Measurements from ENCODE around the gene TOMM22. TPM values are rescaled to one million over a fixed set of nuclear protein-coding genes. Genes with fewer than 3 reads are reported as not detected.

The TOMM22 gene
- polyA plus RNA-seq, 1 donor from 2014 or later = 67.0 TPM

DNA sequence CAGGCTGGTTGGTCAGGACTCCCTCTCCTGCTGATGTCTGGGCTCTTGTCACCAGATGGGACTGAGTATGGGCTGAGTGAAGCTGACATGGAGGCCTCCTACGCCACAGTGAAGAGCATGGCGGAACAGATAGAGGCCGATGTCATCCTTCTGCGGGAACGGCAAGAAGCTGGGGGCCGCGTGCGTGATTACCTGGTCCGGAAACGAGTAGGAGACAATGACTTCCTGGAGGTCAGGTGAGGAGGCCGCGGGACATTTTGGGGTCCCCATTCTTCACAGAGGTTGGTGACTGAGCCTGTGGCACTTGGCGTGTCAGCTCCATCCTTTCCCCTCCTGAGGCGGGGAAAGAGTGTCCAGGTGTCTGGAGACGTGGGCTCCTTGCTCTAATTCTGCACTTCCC lies 34.1 kb downstream of the TOMM22 start:
- Mint-ChIP-seq H3K27me3 (no peaks in the 10 kb centered on the region), H3K27ac (no peak overlapping the region), H3K9me3 (no peaks in the 10 kb centered on the region), H3K4me3 (no peak overlapping the region), H3K4me1 (peaks cover 23 to 33% (median 24%) of the 10 kb centered on the region in 3 donors), H3K36me3 (peaks cover 4% of the 10 kb centered on the region)

DNA sequence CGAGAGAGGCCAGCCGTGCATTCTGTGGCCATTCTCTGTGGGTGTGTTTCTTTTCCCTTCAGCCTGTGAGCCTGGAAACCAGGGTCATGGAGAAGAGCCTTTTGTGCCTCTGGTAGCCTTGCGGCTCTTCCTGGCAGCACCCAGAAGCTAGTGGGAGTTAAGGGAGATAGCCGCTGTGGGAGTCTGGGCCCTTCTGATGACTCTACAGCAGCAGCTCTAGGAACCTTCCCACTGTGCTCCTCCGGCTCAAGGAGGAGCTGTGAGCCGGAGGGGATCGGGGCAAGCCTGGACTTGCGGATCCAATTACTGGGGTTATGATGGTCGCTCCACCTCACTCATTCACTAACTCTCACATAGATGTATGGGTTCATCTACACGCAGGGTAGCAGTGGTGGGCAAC lies 34.5 kb downstream of the TOMM22 start:
- Mint-ChIP-seq H3K36me3 (peaks cover 4% of the 10 kb centered on the region), H3K27ac (no peak overlapping the region), H3K4me1 (peaks cover 20 to 29% (median 23%) of the 10 kb centered on the region in 3 donors), H3K9me3 (no peaks in the 10 kb centered on the region), H3K4me3 (peak overlapping the region in 1 of 4 donors; percentile 38), H3K27me3 (no peaks in the 10 kb centered on the region)

DNA sequence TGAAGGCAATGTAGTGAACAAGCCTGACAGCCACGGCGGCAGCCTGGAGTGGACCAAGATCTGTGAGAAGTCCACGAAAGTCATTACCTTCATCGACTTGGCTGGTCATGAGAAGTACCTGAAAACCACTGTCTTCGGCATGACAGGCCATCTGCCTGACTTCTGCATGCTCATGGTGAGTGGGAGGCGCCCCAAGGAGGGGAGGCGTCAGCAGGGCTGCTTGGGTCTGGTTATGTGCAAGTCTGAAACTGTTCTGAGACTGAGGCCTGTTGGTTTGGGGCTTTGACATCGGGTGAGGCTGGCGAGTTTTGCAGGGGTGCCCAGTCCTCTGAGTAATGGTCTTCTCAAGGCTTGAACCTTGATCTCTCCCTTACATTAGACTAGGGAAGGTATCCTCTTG lies 35.1 kb downstream of the TOMM22 start:
- Mint-ChIP-seq H3K4me1 (peaks cover 21 to 28% (median 23%) of the 10 kb centered on the region in 3 donors), H3K4me3 (peak overlapping the region in 1 of 4 donors; percentile 38), H3K27ac (peak overlapping the region in 1 of 3 donors; percentile 75), H3K9me3 (no peaks in the 10 kb centered on the region), H3K27me3 (no peaks in the 10 kb centered on the region), H3K36me3 (peaks cover 4% of the 10 kb centered on the region)

DNA sequence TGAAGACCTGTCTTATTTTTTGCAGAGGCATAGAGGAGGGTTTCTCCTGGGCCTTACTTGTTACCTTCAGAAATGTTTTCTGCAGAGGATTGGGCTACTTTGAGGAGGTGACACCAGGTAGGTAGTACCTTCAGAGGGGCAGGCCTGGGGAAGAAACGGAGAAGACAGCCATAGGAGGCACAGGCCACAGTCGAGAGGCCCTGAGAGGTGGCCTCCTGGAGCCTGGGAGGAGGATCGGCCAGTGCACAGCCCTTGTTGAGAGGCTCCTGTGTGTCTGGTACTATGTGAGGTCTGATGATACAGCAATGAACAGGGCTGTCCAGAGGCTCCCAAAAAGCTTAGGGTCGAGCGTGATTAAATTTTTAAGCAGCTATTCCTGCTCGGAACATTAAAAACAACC lies 35.5 kb downstream of the TOMM22 start:
- H3K27me3 Mint-ChIP-seq = no peaks in the 10 kb centered on the region
- no peak overlapping the region for H3K4me3 Mint-ChIP-seq
- peak overlapping the region in 1 of 3 donors; percentile 75 for H3K27ac Mint-ChIP-seq
- H3K9me3 Mint-ChIP-seq = no peaks in the 10 kb centered on the region
- H3K36me3 Mint-ChIP-seq = peaks cover under 1% of the 10 kb centered on the region
- H3K4me1 Mint-ChIP-seq = peaks cover 18 to 24% (median 20%) of the 10 kb centered on the region in 3 donors

DNA sequence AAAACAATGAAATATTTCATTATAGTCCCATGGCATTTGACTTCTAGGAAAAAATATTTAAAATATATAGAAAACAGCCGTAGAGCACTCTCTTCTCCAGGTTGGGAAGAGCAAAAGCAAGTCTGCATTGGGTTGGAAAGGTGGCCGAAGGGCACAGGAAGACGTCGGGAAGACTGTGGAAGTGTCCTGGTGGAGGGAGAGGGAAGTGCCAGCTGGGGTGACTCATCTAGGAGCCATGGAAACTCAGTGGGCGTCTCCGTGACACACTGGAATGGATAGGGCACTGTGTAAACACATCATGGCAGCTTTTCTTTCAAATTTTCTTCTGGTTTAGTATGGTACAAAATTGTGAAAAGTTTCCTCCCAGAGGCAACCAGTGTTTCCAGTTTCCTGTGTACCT lies 36.7 kb downstream of the TOMM22 start:
- Mint-ChIP-seq H3K36me3 (no peaks in the 10 kb centered on the region), H3K27me3 (no peaks in the 10 kb centered on the region), H3K9me3 (no peaks in the 10 kb centered on the region), H3K4me1 (peaks cover 10 to 13% (median 12%) of the 10 kb centered on the region in 3 donors), H3K27ac (peak overlapping the region in 2 of 3 donors; percentile 40 to 69), H3K4me3 (no peak overlapping the region)

DNA sequence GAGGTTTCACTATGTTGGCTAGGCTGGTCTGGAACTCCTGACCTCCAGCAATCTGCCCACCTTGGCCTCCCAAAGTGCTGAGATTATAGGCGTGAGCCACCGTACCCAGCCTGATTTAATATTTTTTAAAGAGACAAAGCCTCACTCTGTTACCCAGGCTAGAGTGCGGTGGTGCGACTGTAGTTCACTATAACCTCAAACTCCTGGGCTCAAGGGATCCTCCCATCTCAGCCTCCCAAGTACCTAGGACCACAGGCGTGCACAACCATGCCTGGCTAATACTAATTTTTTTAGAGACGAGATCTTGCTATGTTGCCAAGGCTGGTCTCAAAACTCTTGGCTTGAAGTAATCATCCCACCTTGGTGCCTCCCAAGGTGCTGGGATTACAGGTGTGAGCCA lies 37.4 kb downstream of the TOMM22 start:
- Mint-ChIP-seq H3K4me1 (peaks cover 4 to 8% (median 8%) of the 10 kb centered on the region in 3 donors), H3K27me3 (no peaks in the 10 kb centered on the region), H3K36me3 (no peaks in the 10 kb centered on the region), H3K9me3 (no peaks in the 10 kb centered on the region), H3K4me3 (no peak overlapping the region), H3K27ac (peak overlapping the region in 1 of 3 donors; percentile 76)

DNA sequence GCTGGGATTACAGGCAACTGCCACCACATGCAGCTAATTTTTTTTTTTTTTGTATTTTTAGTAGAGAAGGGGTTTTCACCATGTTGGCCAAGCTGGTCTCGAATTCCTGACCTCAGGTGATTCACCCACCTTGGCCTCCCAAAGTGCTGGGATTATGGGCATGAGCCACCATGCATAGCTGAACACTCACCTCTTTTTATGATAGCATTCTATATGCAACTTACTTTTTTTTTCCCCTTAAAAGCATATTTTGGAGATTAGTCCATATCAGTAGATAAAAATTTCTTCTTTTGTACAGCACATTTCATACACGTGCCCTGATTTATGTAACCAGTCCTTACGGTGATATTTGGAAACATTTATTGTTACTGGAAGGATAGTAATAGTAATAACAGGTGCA lies 38.6 kb downstream of the TOMM22 start:
- Mint-ChIP-seq H3K9me3 (no peaks in the 10 kb centered on the region), H3K27me3 (no peaks in the 10 kb centered on the region), H3K27ac (no peak overlapping the region), H3K4me1 (peaks cover 0 to 11% (median 4%) of the 10 kb centered on the region in 3 donors), H3K4me3 (no peak overlapping the region), H3K36me3 (no peaks in the 10 kb centered on the region)

DNA sequence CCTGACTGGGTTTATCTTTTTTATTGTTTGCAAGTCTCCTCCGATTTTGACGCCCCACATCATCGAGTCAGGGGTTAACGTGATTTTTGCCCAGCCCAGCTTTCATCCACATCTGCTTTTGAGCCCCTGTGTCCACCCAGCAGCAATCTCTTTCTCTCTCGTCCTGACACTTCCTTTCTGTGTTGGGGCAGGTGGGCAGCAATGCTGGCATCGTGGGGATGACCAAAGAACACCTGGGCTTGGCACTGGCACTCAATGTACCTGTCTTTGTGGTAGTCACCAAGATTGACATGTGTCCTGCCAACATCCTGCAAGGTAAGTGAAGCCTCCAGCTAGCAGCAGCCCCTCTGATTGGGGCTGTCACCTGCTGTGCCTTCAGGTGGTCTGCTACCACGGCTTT lies 39.8 kb downstream of the TOMM22 start:
- Mint-ChIP-seq H3K27me3 (no peaks in the 10 kb centered on the region), H3K4me1 (peaks cover 0 to 9% (median 2%) of the 10 kb centered on the region in 3 donors), H3K9me3 (no peaks in the 10 kb centered on the region), H3K36me3 (peaks cover 3% of the 10 kb centered on the region), H3K27ac (peak overlapping the region in 1 of 3 donors; percentile 1), H3K4me3 (no peak overlapping the region)

DNA sequence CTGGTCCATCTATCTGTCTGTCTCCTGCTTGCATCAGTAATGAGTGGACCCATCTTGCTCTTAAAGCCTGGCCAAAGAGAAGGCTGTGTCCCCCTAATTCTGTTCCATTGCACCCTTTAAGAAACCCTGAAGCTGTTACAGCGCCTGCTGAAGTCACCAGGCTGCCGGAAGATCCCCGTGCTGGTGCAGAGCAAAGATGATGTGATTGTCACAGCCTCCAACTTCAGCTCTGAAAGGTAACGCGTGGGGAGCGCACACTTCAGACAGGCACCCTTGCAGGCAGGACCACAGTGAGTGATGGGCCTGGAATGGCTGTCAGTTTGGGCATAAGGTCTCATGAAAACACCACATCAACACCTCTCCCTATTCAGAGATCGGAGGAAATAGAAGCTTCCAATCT lies 42.4 kb downstream of the TOMM22 start:
- Mint-ChIP-seq H3K27me3 (no peaks in the 10 kb centered on the region), H3K4me3 (no peak overlapping the region), H3K9me3 (no peaks in the 10 kb centered on the region), H3K27ac (peak overlapping the region in 2 of 3 donors; percentile 19 to 80), H3K36me3 (peaks cover 3% of the 10 kb centered on the region), H3K4me1 (peaks cover 0 to 6% (median 2%) of the 10 kb centered on the region in 3 donors)

DNA sequence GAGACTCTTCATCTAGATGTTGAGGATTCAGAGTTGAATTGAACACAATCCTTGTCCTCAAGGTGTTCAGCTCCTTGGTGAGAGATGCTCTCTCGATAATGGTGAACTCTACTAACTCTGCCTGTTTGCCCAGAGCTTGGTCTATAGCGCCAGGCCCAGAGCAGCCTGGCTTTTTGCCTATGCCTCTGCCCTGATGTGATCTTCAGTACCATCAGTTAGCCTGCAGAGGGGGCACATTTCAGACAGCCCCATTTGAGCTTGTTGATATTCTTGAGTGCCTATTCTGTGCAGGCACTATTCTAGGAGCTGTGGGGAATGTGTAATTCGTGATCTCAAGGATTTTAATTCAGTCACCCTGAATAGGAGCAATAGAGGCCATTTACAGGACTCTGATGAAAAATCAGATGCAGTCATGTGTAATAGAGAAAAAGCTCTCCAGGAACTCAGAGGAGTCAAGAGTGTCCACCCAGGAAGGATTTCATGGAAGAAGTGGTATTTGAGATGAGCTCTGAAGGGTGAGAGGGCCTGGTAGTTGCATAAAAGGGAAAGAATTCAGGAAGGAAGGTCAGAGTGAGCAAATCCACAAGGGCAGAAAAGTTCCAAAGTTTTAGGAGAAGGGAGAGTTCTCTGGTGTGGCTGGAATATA lies 43.3 kb downstream of the TOMM22 start:
- Mint-ChIP-seq H3K36me3 (peaks cover 3% of the 10 kb centered on the region), H3K4me1 (peaks cover 0 to 6% (median 2%) of the 10 kb centered on the region in 3 donors), H3K27me3 (no peaks in the 10 kb centered on the region), H3K27ac (peak overlapping the region in 1 of 3 donors; percentile 80), H3K9me3 (no peaks in the 10 kb centered on the region), H3K4me3 (peak overlapping the region in 1 of 4 donors; percentile 15)

DNA sequence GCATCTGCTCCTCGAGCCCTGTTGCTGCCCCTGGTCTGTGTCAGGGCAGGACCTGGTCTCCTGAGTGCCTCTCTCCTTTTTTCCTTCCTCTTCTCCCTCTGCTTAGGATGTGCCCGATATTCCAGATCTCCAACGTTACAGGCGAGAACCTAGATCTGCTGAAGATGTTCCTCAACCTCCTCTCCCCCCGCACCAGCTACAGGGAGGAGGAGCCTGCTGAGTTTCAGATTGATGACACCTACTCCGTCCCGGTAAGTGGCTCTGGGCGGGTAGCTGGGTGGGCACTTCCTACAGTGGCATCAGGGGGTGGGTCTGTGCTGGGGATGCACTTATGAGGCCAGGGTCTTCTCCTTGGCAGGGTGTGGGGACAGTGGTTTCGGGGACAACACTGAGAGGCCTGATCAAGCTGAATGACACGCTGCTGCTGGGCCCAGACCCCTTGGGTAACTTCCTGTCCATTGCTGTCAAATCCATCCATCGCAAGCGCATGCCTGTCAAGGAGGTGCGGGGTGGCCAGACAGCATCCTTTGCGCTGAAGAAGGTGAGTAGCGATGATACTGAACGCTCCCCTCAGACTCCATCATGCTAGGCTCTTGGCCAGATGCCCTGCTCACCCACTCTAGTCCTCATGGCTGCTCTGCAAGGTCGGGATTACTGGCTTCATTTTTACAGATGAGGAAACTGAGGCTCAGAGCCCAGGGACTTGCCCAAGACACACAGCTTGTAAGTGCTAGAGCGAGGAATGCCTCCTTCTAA lies 44.3 kb downstream of the TOMM22 start:
- Mint-ChIP-seq H3K36me3 (peaks cover 4% of the 10 kb centered on the region), H3K27ac (peak overlapping the region in 2 of 3 donors; percentile 41 to 80), H3K4me1 (peaks cover 0 to 6% (median 2%) of the 10 kb centered on the region in 3 donors), H3K27me3 (no peaks in the 10 kb centered on the region), H3K4me3 (peak overlapping the region in 1 of 4 donors; percentile 76), H3K9me3 (no peaks in the 10 kb centered on the region)

DNA sequence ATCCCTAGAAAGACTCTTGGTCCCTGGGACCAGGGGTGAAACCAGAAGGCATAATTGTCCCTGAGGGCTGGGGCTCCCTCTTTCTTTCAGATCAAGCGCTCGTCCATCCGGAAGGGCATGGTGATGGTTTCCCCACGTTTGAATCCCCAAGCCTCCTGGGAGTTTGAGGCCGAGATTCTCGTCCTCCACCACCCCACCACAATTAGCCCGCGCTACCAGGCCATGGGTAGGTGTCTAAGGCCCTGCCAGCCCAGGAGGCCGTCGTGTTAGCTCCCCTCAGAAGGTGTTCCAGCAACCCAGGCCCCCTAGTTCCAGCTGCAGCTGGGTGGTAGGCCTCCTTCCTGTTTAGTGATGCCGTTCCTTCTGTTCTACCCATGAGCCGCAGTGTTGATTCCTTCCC lies 45.4 kb downstream of the TOMM22 start:
- no peak overlapping the region for H3K4me3 Mint-ChIP-seq
- H3K27ac Mint-ChIP-seq = peak overlapping the region in 2 of 3 donors; percentile 72 to 81

DNA sequence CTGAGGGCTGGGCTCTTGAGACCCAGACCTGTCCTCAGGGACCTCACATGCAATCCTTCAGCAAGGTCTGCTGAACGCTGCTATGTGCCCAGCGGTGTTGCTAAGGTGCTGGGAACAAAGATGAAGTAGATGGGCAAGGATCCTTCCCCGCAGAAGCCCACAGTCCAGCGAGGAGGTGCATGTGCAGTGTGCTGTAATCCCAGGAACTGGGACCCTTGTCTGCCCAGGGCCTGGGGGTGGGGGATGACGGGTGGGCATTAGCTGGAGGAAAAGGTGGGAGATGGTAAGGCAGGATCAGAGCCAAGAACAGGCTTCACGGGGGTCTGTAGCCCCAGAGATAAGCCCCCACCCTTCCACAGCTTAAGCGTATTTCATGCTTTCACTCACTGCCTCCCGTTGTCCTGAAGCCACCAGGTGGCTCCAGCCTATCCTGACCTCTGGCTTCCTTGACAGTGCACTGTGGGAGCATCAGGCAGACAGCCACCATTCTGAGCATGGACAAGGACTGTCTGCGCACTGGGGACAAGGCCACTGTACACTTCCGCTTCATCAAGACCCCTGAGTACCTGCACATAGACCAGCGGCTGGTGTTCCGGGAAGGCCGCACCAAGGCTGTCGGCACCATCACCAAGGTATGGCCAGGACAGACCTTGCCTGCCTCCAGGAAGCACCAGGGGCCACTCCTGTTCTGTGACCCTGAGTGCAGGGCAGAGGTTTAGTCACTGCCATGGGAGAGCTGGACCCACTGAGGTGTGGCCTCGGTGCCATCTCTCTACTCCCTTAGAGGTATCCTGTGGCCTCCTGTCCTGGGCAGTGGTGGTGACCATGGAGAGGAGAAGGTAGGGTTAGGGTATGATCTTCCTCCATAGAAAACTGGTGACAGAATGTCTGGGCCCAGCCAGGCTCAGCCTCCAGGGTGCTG lies 46.0 kb downstream of the TOMM22 start:
- peaks cover 4% of the 10 kb centered on the region for H3K36me3 Mint-ChIP-seq
- peaks cover 0 to 6% (median 0%) of the 10 kb centered on the region in 3 donors for H3K4me1 Mint-ChIP-seq
- peak overlapping the region in 1 of 4 donors; percentile 65 for H3K4me3 Mint-ChIP-seq
- no peaks in the 10 kb centered on the region for H3K27me3 Mint-ChIP-seq
- no peaks in the 10 kb centered on the region for H3K9me3 Mint-ChIP-seq
- H3K27ac Mint-ChIP-seq = peak overlapping the region; percentile 31 to 87 (median 74)

More for the DNA sequence above, 45.4 kb downstream of the TOMM22 start:
- Mint-ChIP-seq H3K9me3 (no peaks in the 10 kb centered on the region), H3K27me3 (no peaks in the 10 kb centered on the region), H3K4me1 (peaks cover 0 to 6% (median 0%) of the 10 kb centered on the region in 3 donors), H3K36me3 (peaks cover 4% of the 10 kb centered on the region)

DNA sequence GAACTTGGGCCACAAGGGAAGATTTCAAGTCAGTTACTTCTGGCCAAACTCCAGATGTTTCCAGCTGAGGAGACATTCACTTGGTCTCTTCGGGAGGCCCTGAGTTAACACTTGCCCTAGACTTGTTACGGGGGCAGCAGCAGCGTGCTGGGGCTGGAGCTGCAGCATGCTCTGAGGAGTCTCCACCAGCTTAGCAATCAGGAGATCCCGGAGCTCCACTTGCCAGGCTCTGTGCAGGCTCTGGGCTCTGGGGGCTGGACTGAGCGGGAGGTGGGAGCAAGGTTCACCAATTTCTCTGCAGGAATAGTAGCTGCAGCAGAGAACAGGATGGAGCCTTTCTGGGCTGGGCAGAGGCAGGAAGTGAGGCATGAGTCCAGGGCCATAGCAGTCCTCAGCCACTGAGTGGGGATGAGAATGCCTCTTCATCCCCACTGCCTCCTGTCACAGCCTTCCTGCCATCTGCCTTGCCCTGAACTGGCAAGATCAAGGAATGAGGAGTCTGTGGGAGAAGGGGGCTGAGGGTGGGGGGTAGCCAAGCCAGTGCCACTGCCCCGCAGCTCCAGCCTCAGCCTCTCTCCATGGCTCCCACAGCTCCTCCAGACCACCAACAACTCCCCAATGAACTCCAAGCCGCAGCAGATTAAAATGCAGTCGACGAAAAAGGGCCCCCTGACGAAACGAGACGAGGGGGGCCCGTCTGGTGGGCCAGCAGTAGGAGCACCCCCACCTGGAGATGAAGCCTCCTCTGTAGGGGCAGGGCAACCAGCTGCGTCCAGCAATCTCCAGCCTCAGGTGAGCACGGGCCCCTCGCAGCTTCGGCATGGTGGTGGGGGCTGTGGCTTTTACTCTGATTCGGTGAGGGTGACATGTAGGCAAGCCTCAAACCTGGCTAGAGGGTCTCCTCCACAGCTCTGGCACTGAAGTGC lies 47.4 kb downstream of the TOMM22 start:
- H3K4me3 Mint-ChIP-seq = peak overlapping the region in 1 of 4 donors; percentile 65
- no peaks in the 10 kb centered on the region for H3K27me3 Mint-ChIP-seq
- H3K27ac Mint-ChIP-seq = peak overlapping the region; percentile 31 to 95 (median 74)
- H3K4me1 Mint-ChIP-seq = peaks cover 4 to 18% (median 8%) of the 10 kb centered on the region in 3 donors
- peaks cover 4% of the 10 kb centered on the region for H3K36me3 Mint-ChIP-seq
- no peaks in the 10 kb centered on the region for H3K9me3 Mint-ChIP-seq

Measured in IgD-negative memory B cell (primary cell).